Effector CD8-positive, alpha-beta T cell (primary cell): ENCODE results near the gene MRPL10.

Experiments
- DNase-seq: peaks from one replicate; lab custom pipeline; 2025; lab: John Stamatoyannopoulos, UW

Gene MRPL10

GRCh38 chr17:47840001-47840741 is 8.8 kb upstream of the MRPL10 start:
- no peak for DNase-seq

- DNase-seq = no peak
These were observed 7.7 kb upstream of the MRPL10 start for GRCh38 chr17:47839071-47839470.

GRCh38 chr17:47838636-47839035 is 7.3 kb upstream of the MRPL10 start:
- no peak for DNase-seq

GRCh38 chr17:47837401-47838039 is 6.2 kb upstream of the MRPL10 start:
- DNase-seq = no peak

- DNase-seq = no peak
These were observed 5.3 kb upstream of the MRPL10 start for GRCh38 chr17:47836601-47837000.

- no peak for DNase-seq
These were observed 3.4 kb upstream of the MRPL10 start for GRCh38 chr17:47834756-47835155.

- DNase-seq = no peak
These were observed 590 bp upstream of the MRPL10 start for GRCh38 chr17:47831934-47832327.

GRCh38 chr17:47830396-47831002 is 842 bp downstream of the MRPL10 start:
- no peak for DNase-seq

GRCh38 chr17:47829870-47830269 is 1.5 kb downstream of the MRPL10 start:
- no peak for DNase-seq

- DNase-seq = no peak
These were observed 7.8 kb downstream of the MRPL10 start for GRCh38 chr17:47823519-47823918.

GRCh38 chr17:47822785-47823184 is 8.6 kb downstream of the MRPL10 start:
- DNase-seq = no peak

- DNase-seq = peak; percentile 44
These were observed 9.6 kb downstream of the MRPL10 start, which contains the start of gene OSBPL7 for GRCh38 chr17:47821424-47822391. Gene OSBPL7, minus strand, starts transcription at chr17:47821794. Its CDS starts 1,516 bp downstream, at chr17:47820278.

- DNase-seq = no peak
These were observed 10.3 kb downstream of the MRPL10 start for GRCh38 chr17:47821031-47821423.

- no peak for DNase-seq
These were observed 11.1 kb downstream of the MRPL10 start for GRCh38 chr17:47820033-47820789.

- no peak for DNase-seq
These were observed 11.9 kb downstream of the MRPL10 start for GRCh38 chr17:47819475-47819874.

- DNase-seq = no peak
These were observed 13.2 kb downstream of the MRPL10 start for GRCh38 chr17:47818002-47818695.

- DNase-seq = no peak
These were observed 14.4 kb downstream of the MRPL10 start for GRCh38 chr17:47816947-47817346.

- no peak for DNase-seq
These were observed 15.1 kb downstream of the MRPL10 start for GRCh38 chr17:47816111-47816735.

GRCh38 chr17:47815106-47815918 is 16.0 kb downstream of the MRPL10 start:
- no peak for DNase-seq
